Keratinocyte (primary cell): ENCODE results near the gene CFAP92. TPM values are rescaled to one million over a fixed set of nuclear protein-coding genes. Genes with fewer than 3 reads are reported as not detected.
A peak's percentile ranks its signal among the peaks of the same experiment; 100 is the strongest.

Experiments
- DNase-seq: peaks from one replicate; pipeline ENCODE4 v3.0.0-alpha.2; 2011; ENCODE audit warnings: low read depth, missing footprints, low spot score
- FAIRE-seq: peaks from 2 replicates; lab custom pipeline; 2011; peaks lifted over from hg19 to GRCh38; lab: Jason Lieb, UNC
- H2AFZ ChIP-seq: 2 replicates; pipeline ENCODE4 v1.6.0; 2012; ENCODE audit warnings: low read length, control low read depth, inconsistent platforms; ENCODE audit not compliant: control insufficient read depth
- H3K27ac ChIP-seq: 2 replicates; pipeline ENCODE4 v1.5.1; 2011; ENCODE audit warnings: low read length; ENCODE audit not compliant: control insufficient read depth, insufficient read depth
- H3K27me3 ChIP-seq: 3 replicates; pipeline ENCODE4 v1.6.0; 2011; ENCODE audit warnings: low read length; ENCODE audit not compliant: control insufficient read depth, insufficient read depth; ENCODE audit errors: extremely low read depth
- H3K36me3 ChIP-seq, 2 experiments: 2 replicates in 1 of 2; 3 replicates in 1 of 2; pipeline ENCODE4 v1.5.1; 2011; ENCODE audit warnings: low read length in 2 of 2, mild to moderate bottlenecking in 1 of 2; ENCODE audit not compliant: control insufficient read depth in 2 of 2, insufficient read depth in 2 of 2; ENCODE audit errors: extremely low read depth in 1 of 2
- H3K4me1 ChIP-seq: 3 replicates; pipeline ENCODE4 v1.5.1; 2011; ENCODE audit warnings: low read length; ENCODE audit not compliant: control insufficient read depth, insufficient read depth; ENCODE audit errors: extremely low read depth
- H3K4me2 ChIP-seq: 3 replicates; pipeline ENCODE4 v1.6.0; 2011; ENCODE audit warnings: low read depth, low read length; ENCODE audit not compliant: control insufficient read depth, insufficient read depth; ENCODE audit errors: extremely low read depth
- H3K4me3 ChIP-seq, 3 experiments: fragments of 200-600 bp in 1 of 3; sonication (generic) in 1 of 3; 2 replicates in 2 of 3; 3 replicates in 1 of 3; pipeline ENCODE4 v1.5.1; 2011 to 2016; ENCODE audit warnings: low read length in 3 of 3, mild to moderate bottlenecking in 3 of 3, control low read depth in 2 of 3, inconsistent platforms in 1 of 3, low read depth in 1 of 3, mixed read lengths in 1 of 3, mixed run types in 1 of 3, moderate library complexity in 1 of 3; ENCODE audit not compliant: control insufficient read depth in 2 of 3, insufficient read depth in 2 of 3; ENCODE audit errors: extremely low read depth in 1 of 3
- H3K79me2 ChIP-seq: 2 replicates; pipeline ENCODE4 v1.6.0; 2012; ENCODE audit warnings: low read length; ENCODE audit not compliant: control insufficient read depth, insufficient read depth
- H3K9ac ChIP-seq: 3 replicates; pipeline ENCODE4 v1.6.0; 2011; ENCODE audit warnings: low read length; ENCODE audit not compliant: control insufficient read depth, insufficient read depth; ENCODE audit errors: extremely low read depth
- H3K9me1 ChIP-seq: 3 replicates; pipeline ENCODE4 v1.6.0; 2011; ENCODE audit warnings: low read length; ENCODE audit not compliant: control insufficient read depth, insufficient read depth; ENCODE audit errors: extremely low read depth
- H3K9me3 ChIP-seq: 2 replicates; pipeline ENCODE4 v1.5.1; 2012; ENCODE audit warnings: low read depth, low read length; ENCODE audit not compliant: control insufficient read depth
- H4K20me1 ChIP-seq: 3 replicates; pipeline ENCODE4 v1.6.0; 2011; ENCODE audit warnings: low read length; ENCODE audit not compliant: control insufficient read depth, insufficient read depth; ENCODE audit errors: extremely low read depth
- CTCF ChIP-seq, 3 experiments: IDR thresholded peaks in 1 of 3; conservative IDR thresholded peaks in 1 of 3; optimal IDR thresholded peaks in 1 of 3; 2 replicates in 2 of 3; 3 replicates in 1 of 3; pipeline versions ENCODE3 to v1.5.1; 2011; ENCODE audit warnings: low read length in 3 of 3, mild to moderate bottlenecking in 3 of 3, moderate library complexity in 2 of 3, control low read depth in 1 of 3, inconsistent platforms in 1 of 3; ENCODE audit not compliant: insufficient read depth in 2 of 3; ENCODE audit errors: extremely low read depth in 1 of 3
- EZH2 ChIP-seq: IDR thresholded peaks from one replicate; pipeline ENCODE4 v1.6.1; 2012; ENCODE audit warnings: inconsistent platforms, mild to moderate bottlenecking, low read length, moderate library complexity
- dilution Hi-C: fragments of 300-500 bp; cut with MboI; formaldehyde crosslinking; loops from one replicate; pipeline ENCODE4 v1.7.0; 2020; ENCODE audit warnings: low sequenced_read_pairs; ENCODE audit not compliant: extremely low pct_ligation_motif_present
- polyA plus RNA-seq, 5 experiments: library from polyadenylated mRNA; depleted of rRNA in 3 of 5; stranded (reverse) in 3 of 5; stranded (forward) in 1 of 5; unstranded in 1 of 5; fragments of >200 nt; gene quantifications; 1 replicate in 1 of 5; 2 replicates in 3 of 5; 3 replicates in 1 of 5; pipeline versions ENCODE4 v1.2.1 to v1.2.3, GENCODE V29; 2011 to 2012; ENCODE audit warnings: missing spikeins in 2 of 5, low read depth in 1 of 5, low replicate concordance in 1 of 5

The CFAP92 gene
- polyA plus RNA-seq, 1 donor (not counting 4 experiments of a cell fraction or from before 2014, with no cell fraction given), result 0.26 TPM

GRCh38 chr3:128970740-128971047 is 23.2 kb downstream of the CFAP92 start:
- Histone ChIP-seq H3K9me1 (no peaks in the 10 kb centered on the region), H3K9me3 (no peaks in the 10 kb centered on the region), H2AFZ (no peak overlapping the region), H3K27me3 (no peaks in the 10 kb centered on the region), H3K9ac (no peak overlapping the region), H3K36me3 (no peaks in the 10 kb centered on the region), H3K4me3 (no peak overlapping the region), H3K4me1 (peaks cover 5% of the 10 kb centered on the region), H3K4me2 (no peak overlapping the region), H4K20me1 (no peaks in the 10 kb centered on the region), H3K27ac (no peak overlapping the region), H3K79me2 (no peaks in the 10 kb centered on the region)
- no peak for TF ChIP-seq EZH2
- TF ChIP-seq CTCF (optimal IDR thresholded peaks at IDR 0.05 in 1 of 3, IDR thresholded peaks at IDR 0.05 in 1 of 3, conservative IDR thresholded peaks at IDR 0.05 in 1 of 3; ENCODE audit: extremely low read depth in 1 of 3, insufficient read depth in 2 of 3, low read length in 3 of 3), result no peak
- dilution Hi-C loops, result no loop called here
- FAIRE-seq (no peak), DNase-seq (no peak)

- no peak for TF ChIP-seq EZH2
- TF ChIP-seq CTCF (optimal IDR thresholded peaks at IDR 0.05 in 1 of 3, IDR thresholded peaks at IDR 0.05 in 1 of 3, conservative IDR thresholded peaks at IDR 0.05 in 1 of 3; ENCODE audit: extremely low read depth in 1 of 3, insufficient read depth in 2 of 3, low read length in 3 of 3), result peak; percentile 74 to 89 (median 85)
- no peaks in the 10 kb centered on the region for H3K27me3 ChIP-seq
- H3K4me1 ChIP-seq, result peaks cover 10% of the 10 kb centered on the region
- FAIRE-seq, result peak; percentile 29
- H2AFZ ChIP-seq, result no peak overlapping the region
- H4K20me1 ChIP-seq, result no peaks in the 10 kb centered on the region
- no peaks in the 10 kb centered on the region for H3K36me3 ChIP-seq
- dilution Hi-C loops, result no loop called here
- no peak overlapping the region for H3K27ac ChIP-seq
- H3K4me3 ChIP-seq, result no peak overlapping the region
- no peak for DNase-seq
- no peak overlapping the region for H3K9ac ChIP-seq
- H3K9me3 ChIP-seq, result no peaks in the 10 kb centered on the region
- no peak overlapping the region for H3K4me2 ChIP-seq
- no peaks in the 10 kb centered on the region for H3K9me1 ChIP-seq
- no peaks in the 10 kb centered on the region for H3K79me2 ChIP-seq
Measured at GRCh38 chr3:128969993-128970739, 23.7 kb downstream of the CFAP92 start.
